NCI-H345 treated with DMSO at 0.1 percent for 48 hours (cell line): ENCODE measurements around the gene BGN.

ENCODE experiments used
- DNase-seq: peaks from one replicate; lab custom pipeline; 2025; ENCODE audit not compliant: unreplicated experiment; lab: John Stamatoyannopoulos, UW

BGN gene

GRCh38 chrX:153482376-153483015 lies 12.3 kb upstream of the BGN start:
- DNase-seq: no peak

GRCh38 chrX:153485396-153486080 lies 9.2 kb upstream of the BGN start:
- DNase-seq: no peak

- no peak for DNase-seq
These were observed 8.6 kb upstream of the BGN start for GRCh38 chrX:153486171-153486570.

GRCh38 chrX:153487590-153488071 lies 7.1 kb upstream of the BGN start:
- DNase-seq: no peak

GRCh38 chrX:153488231-153488914 lies 6.4 kb upstream of the BGN start:
- no peak for DNase-seq

- DNase-seq: no peak
These were observed 4.4 kb upstream of the BGN start for GRCh38 chrX:153490217-153490930.

GRCh38 chrX:153491351-153491914 lies 3.3 kb upstream of the BGN start:
- DNase-seq: no peak

- no peak for DNase-seq
These were observed 2.9 kb upstream of the BGN start for GRCh38 chrX:153491918-153492317.

GRCh38 chrX:153492543-153492942 lies 2.2 kb upstream of the BGN start:
- no peak for DNase-seq

GRCh38 chrX:153493085-153493484 lies 1.7 kb upstream of the BGN start:
- no peak for DNase-seq

- DNase-seq: no peak
These were observed 719 bp upstream of the BGN start for GRCh38 chrX:153494061-153494460.

- no peak for DNase-seq
These were observed 577 bp downstream of the BGN start for GRCh38 chrX:153495362-153495751.

- no peak for DNase-seq
These were observed 1.3 kb downstream of the BGN start for GRCh38 chrX:153495903-153496589.

- no peak for DNase-seq
These were observed 1.8 kb downstream of the BGN start for GRCh38 chrX:153496590-153496959.

- DNase-seq: no peak
These were observed 3.7 kb downstream of the BGN start for GRCh38 chrX:153498453-153498852.

- DNase-seq: no peak
These were observed 4.6 kb downstream of the BGN start for GRCh38 chrX:153499341-153499740.

- DNase-seq: no peak
These were observed 5.1 kb downstream of the BGN start for GRCh38 chrX:153499876-153500275.

GRCh38 chrX:153500676-153501280 lies 6.0 kb downstream of the BGN start:
- no peak for DNase-seq

GRCh38 chrX:153501530-153501929 lies 6.8 kb downstream of the BGN start:
- DNase-seq: no peak

GRCh38 chrX:153502131-153502530 lies 7.4 kb downstream of the BGN start:
- no peak for DNase-seq
